Right lung (tissue), 5 donors: ENCODE results near the gene AFAP1. TPM values are rescaled to one million over a fixed set of nuclear protein-coding genes. Genes with fewer than 3 reads are reported as not detected.

ENCODE experiments used
- DNase-seq, 2 donors: peaks; one replicate each; pipeline ENCODE4 v3.0.0-alpha.2; 2013
- polyA plus RNA-seq, 5 donors: library from polyadenylated mRNA; unstranded; fragments of 120-200 nt; gene quantifications; one replicate each; pipeline versions ENCODE4 v1.2.1 to v1.2.3, GENCODE V29; 2013; ENCODE audit warnings: inconsistent platforms in 1 of 5, low replicate concordance in 1 of 5; ENCODE audit not compliant: insufficient read length in 5 of 5, insufficient read depth in 1 of 5

AFAP1 gene
- polyA plus RNA-seq, 5 donors: 20.4 to 28.0 (median 24.3) TPM

DNA sequence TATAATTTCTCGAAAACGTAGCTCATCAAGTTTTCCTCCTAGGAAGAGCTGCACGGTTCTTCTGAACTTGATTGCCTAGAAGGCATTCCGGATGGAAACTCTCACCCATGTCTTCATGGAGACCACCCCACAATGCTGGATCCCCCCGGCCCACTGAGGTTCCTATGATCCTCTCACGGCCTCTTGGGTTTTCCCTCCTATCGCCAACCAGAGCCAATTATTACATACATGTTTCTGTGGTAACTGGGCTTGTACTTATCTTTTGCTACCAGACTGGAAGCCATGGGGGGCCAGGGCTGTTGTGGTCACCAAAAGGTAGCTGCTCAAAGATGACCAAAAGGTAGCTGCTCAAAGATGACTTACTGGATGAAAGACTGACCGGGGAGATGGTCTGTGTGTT lies 131.5 kb downstream of the AFAP1 start:
- no peak for DNase-seq

DNA sequence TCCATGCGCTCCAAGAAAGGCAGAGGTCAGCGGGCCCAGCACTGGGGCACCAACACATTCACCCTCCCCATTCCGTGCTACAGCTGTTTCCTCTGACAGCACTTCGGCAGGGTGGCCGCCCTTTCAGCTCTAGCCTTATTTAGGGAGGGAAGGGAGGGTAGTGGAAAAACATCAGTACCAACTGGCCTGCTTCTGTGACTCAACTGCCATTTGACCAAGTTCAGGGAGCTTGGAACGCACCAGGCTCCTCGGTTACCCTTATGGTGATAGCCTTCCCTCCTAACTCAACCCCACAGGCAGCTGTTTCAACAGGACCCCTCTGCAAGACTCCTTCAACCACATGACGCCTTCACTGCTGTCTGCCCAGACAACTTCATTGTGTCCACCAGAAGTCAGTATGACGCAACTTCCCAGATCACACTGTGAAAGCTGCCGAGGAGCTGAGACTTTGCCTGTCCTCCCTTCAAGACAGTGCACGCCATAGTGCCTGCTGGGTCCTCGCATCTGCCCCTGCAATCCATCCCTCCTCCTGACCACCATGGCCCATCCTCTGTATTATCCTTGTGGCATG lies 132.2 kb downstream of the AFAP1 start:
- peak; percentile 40 to 42 for DNase-seq

DNA sequence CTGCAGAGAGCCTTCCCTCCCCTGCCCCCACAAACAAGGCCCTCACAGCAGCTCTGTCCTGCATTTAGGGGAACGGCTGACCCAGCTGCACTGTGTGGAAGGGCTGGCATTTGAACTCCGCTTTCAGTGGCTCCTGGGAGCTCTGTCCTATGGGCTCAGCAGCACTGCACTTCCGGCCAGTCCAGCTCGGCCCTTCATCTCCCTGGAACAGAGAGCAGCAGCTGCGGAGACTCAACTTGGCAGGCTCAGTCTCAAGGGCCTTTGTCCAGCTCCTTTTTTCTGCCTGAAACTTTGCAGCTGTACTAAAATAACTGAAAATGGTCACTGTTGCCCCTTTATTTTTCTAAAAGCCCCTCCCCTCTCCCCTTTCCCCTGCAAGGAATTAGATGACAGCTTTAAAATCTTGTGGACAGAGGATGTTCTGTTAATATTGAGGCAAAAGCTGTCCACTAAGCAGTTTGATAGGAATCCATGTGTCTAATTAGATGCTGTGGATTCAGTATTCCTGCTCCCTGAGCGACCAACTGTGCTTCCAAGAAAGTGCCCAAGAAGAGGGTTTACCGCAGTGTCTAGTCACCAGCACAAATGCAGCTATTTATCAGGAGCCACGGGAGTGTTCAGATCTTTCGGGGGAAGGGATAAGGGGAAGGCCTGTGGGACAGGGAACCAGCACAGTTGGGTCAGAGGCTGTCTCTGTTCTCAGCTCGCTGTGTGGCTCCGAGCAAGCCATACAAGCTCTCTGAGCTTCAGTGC lies 133.1 kb downstream of the AFAP1 start:
- peak; percentile 87 to 93 for DNase-seq

DNA sequence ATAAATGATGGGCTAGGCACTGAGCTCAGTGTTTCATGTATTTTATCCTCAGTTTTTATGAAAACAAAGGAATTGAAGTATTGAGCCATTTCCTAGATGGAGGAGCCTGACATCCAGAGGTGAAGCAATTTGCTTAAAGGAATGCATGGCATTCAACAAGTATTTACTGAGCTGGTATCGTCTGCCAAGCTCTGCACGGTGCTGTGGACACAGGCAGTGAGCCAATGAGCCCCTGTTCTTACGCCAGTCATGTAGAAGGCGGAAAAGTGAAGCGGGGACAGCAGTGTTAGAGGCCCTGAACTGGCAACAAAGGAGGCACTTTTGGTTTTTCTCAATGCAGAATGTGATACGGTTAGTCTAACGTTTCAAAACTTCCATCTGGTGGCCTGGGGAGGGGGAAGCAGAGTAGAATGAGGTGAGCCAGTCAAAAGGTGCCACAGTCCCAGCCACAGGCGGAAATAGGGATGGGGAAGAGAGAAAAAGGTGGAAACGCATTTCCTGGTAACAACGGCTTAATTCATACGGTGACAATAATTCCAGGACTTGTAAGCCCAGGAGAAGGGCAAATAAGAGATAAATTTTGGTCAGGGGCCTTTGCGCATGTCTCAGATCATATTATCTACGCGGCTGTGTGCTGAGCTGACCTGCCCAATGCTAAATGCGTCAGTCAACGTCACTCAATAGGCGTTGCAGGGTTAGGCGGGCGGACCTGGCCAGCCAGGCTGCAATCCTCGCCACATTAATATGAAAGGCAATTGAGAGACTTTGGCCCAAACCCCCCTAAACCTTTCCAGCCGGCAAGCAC lies 133.9 kb downstream of the AFAP1 start:
- peak; percentile 62 to 70 for DNase-seq

GRCh38 chr4:7804756-7805385 lies 134.8 kb downstream of the AFAP1 start:
- DNase-seq: no peak

- peak; percentile 72 to 81 for DNase-seq
Measured at GRCh38 chr4:7803992-7804755, 135.5 kb downstream of the AFAP1 start.

- no peak for DNase-seq
Measured at GRCh38 chr4:7803371-7803770, 136.3 kb downstream of the AFAP1 start.

DNA sequence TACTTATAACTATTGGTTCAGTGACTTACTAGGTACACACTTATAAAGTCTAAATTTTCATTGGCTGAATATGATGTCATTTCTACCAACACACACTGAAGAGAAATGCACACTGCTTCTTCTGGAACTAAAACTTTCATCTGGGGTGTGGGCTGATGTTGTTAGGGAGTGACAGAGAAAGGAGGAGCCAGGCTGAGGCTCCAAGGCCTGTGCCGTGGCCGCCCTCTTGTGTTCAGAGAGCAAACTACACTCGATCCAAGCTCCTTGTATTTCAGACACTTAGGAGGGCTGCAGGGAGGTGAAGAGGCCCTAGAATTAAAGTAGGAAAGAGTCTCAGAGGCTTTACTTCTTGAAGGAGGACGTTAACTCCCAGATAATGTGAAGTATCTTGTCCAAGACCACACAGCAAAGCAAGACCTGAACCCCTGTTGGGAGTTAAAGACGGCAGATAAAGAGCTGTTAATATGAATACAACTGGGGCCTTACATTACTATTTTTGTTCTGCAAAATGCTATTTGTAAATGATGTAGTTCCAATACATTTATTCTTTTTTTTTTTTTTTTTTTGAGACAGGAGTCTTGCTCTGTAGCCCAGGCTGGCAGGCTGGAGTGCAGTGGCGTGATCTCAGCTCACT lies 137.5 kb downstream of the AFAP1 start:
- peak; percentile 74 to 80 for DNase-seq

- no peak for DNase-seq
Measured at GRCh38 chr4:7801641-7802040, 138.0 kb downstream of the AFAP1 start.

DNA sequence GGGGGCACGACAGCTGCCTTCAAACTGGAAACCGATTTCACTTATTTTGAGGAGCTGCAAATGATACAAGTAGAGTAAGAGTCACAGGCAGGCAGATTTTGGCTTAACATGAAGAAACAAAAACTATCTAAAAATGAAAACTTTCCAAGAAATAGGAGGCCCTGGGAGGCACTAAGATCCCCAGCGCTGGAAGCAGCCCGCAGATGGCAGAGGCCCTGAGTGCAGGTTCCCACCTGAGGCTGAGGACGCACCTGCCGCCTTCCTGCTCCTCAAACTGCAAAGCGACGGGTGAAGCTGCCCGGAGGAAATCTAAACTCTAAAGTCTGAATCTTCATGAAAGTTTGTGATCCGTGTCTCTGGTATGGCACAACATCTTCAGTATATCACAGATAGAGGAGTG lies 138.7 kb downstream of the AFAP1 start:
- DNase-seq: no peak

DNA sequence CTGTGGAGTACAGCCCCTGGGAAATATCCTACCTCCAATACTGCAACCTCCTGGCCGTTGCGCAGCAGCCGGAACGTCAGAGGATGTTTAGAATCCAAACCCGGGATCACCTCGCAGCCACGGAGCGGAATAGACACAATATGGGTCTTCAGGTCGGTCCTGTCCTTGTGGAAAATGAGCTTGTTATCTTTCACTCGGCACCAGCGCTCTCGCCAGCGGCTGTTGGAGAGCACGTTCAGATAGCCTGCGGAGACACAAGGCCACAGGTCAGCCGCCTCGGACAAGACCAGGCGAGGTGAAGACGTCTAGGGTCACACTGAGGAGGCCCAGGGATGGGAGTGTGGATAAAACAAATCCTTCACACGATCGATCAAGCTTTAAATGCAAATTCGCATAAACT lies 139.3 kb downstream of the AFAP1 start:
- DNase-seq: no peak

DNA sequence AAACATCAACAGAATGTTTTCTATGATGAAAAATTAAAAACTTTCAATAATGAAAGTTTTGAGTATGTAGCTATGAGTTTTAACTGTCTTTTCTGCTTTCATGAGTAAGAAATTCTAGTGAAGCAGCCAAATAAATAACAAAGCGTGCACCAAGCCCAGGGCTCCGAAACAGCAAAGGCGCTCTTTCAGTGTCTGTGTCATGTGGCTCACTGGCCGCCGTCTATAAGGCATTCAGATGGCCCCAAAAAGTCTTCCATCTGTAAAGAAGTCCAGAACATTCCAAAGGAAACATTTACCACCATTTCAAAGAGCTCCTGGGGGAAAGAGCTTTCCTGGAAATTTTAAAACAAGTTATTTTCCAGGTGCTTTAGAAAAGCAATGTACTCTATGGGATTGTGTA lies 139.9 kb downstream of the AFAP1 start:
- DNase-seq: no peak

GRCh38 chr4:7799306-7799705 lies 140.4 kb downstream of the AFAP1 start:
- DNase-seq: no peak

- DNase-seq: no peak
Measured at GRCh38 chr4:7798178-7798995, 141.3 kb downstream of the AFAP1 start.

- DNase-seq: no peak
Measured at GRCh38 chr4:7797330-7797729, 142.3 kb downstream of the AFAP1 start.

DNA sequence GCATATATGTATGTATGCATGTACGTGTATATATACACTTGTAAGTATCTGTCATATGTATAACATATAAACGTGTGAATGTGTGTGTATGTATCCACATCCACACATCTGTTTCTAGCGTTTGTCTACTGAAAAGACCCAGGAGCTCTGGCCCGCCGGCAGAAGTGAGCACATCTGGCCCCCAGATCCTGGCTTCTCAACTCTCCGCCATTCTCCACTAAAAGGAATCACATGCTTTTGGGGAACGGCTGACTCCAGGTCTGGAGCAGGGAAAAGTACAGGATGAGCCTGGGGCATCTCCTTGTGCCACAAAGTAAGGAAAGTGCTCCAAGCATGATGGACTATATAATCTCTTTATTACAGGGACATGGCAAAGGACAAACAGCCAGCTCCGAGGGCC lies 143.7 kb downstream of the AFAP1 start:
- DNase-seq: no peak

- DNase-seq: no peak
Measured at GRCh38 chr4:7793186-7793585, 146.5 kb downstream of the AFAP1 start.

DNA sequence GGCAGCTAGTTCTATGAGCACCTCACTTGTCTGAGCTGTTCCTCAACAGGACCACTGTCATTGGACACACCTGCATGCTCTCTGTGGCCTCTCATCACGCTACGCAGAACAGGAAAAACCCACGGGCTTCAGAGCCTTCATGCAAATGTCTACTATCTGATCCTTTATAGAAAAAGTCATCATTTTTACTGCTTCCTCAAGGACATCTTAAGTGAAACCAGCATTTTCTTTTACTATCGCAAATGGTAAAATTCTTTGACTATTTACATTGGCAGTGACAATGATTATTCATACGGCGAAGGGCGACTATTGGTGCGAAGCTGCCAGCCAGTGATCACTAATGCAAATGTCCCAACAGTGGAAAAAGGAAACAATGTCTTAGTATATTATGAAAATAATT lies 147.0 kb downstream of the AFAP1 start:
- DNase-seq: no peak

- DNase-seq: no peak
Measured at GRCh38 chr4:7790999-7791398, 148.7 kb downstream of the AFAP1 start.

DNA sequence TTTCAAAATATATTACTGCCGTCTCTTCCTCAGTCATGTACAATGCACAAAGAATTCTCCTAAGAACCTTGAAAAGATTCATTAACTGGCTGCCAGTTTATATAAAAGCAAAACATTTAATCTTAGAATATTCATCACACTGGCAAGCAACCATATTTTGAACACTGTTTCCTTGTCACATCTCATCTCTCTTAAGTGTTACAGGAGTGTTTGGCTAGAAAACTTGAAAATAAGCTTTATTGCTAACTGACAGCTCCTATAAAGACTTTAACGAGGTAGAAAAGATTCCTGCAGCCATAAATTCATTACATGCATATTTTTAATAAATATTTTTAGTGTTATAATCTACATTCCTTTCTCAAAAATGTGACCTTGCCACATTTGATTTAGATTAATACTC lies 149.6 kb downstream of the AFAP1 start:
- no peak for DNase-seq
